WTC11 (cell line): ENCODE data around the gene EAF1.

ENCODE experiments used
- ATF1 ChIP-seq: sonication (generic); formaldehyde crosslinking; IDR thresholded peaks from 2 replicates; pipeline ENCODE4 v1.8.1; 2023; ENCODE audit warnings: mild to moderate bottlenecking, moderate library complexity, missing genetic modification reagents
- TP53 ChIP-seq: sonication (generic); formaldehyde crosslinking; IDR thresholded peaks from 2 replicates; pipeline ENCODE4 v1.8.1; 2023; ENCODE audit warnings: mild to moderate bottlenecking, missing genetic modification reagents
- ZNF671 ChIP-seq: fragments of 250-450 bp; sonication (Bioruptor Pico); IDR thresholded peaks from 2 replicates; pipeline ENCODE4 v1.8.0; 2021; ENCODE audit warnings: mild to moderate bottlenecking
- TF ChIP-seq, protein P1 (sequence below): sonication (generic); formaldehyde crosslinking; IDR thresholded peaks from 2 replicates; pipeline ENCODE4 v1.8.0; 2022; ENCODE audit warnings: mild to moderate bottlenecking, missing genetic modification reagents
- TF ChIP-seq, protein P2 (sequence below): sonication (generic); formaldehyde crosslinking; IDR thresholded peaks from 2 replicates; pipeline ENCODE4 v1.8.1; 2023; ENCODE audit warnings: mild to moderate bottlenecking, missing genetic modification reagents, moderate library complexity
- TF ChIP-seq, protein P3 (sequence below): fragments of 200-600 bp; IDR thresholded peaks from 2 replicates; pipeline ENCODE4 v1.8.0; 2022; ENCODE audit warnings: antibody characterized with exemption
- TF ChIP-seq, protein P4 (sequence below): sonication (generic); formaldehyde crosslinking; IDR thresholded peaks from 2 replicates; pipeline ENCODE4 v1.8.0; 2022; ENCODE audit warnings: mild to moderate bottlenecking, missing genetic modification reagents

DNA sequence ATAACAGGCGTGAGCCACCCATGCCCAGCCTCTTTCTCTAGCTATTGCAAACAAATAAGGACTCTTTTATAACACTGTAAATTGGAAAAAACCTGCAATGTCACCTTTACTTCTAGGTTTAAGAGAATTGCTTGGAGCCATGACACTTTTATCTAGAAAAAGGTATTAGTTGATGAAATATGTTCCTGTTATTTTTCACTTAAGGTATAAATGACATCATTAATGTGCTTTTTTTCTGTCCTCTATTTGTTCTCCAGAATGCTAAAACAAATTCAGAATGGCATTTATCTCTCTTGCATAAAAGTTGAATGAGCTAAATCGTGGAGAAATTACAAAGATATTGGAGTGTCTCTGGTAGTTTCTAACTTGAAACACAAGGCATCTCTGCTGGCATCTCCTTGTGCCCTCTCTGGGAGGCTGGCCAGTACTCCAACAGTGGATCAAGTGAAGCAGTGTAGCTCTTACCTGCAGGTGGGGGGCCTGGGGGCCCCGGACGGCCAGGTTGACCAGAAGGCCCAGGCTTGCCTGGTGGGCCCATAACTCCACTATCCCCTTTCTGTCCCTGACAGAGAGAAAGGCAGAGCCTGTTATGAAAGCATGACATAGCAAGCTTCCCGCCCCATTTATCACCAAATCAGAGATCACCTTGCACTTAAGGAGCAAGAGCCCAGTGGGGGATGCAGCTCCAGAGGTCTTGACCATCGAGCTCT, 38.6 kb downstream of the EAF1 start:
- TF ChIP-seq, protein P1, sequence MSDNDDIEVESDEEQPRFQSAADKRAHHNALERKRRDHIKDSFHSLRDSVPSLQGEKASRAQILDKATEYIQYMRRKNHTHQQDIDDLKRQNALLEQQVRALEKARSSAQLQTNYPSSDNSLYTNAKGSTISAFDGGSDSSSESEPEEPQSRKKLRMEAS (CRISPR knock-in tag): no peak
- TF ChIP-seq, protein P2, sequence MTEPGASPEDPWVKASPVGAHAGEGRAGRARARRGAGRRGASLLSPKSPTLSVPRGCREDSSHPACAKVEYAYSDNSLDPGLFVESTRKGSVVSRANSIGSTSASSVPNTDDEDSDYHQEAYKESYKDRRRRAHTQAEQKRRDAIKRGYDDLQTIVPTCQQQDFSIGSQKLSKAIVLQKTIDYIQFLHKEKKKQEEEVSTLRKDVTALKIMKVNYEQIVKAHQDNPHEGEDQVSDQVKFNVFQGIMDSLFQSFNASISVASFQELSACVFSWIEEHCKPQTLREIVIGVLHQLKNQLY (CRISPR knock-in tag): no peak
- TF ChIP-seq ATF1: no peak
- TF ChIP-seq ZNF671 (CRISPR knock-in tag): no peak
- TF ChIP-seq, protein P3, sequence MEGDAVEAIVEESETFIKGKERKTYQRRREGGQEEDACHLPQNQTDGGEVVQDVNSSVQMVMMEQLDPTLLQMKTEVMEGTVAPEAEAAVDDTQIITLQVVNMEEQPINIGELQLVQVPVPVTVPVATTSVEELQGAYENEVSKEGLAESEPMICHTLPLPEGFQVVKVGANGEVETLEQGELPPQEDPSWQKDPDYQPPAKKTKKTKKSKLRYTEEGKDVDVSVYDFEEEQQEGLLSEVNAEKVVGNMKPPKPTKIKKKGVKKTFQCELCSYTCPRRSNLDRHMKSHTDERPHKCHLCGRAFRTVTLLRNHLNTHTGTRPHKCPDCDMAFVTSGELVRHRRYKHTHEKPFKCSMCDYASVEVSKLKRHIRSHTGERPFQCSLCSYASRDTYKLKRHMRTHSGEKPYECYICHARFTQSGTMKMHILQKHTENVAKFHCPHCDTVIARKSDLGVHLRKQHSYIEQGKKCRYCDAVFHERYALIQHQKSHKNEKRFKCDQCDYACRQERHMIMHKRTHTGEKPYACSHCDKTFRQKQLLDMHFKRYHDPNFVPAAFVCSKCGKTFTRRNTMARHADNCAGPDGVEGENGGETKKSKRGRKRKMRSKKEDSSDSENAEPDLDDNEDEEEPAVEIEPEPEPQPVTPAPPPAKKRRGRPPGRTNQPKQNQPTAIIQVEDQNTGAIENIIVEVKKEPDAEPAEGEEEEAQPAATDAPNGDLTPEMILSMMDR: no peak
- TF ChIP-seq, protein P4, sequence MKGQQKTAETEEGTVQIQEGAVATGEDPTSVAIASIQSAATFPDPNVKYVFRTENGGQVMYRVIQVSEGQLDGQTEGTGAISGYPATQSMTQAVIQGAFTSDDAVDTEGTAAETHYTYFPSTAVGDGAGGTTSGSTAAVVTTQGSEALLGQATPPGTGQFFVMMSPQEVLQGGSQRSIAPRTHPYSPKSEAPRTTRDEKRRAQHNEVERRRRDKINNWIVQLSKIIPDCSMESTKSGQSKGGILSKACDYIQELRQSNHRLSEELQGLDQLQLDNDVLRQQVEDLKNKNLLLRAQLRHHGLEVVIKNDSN (CRISPR knock-in tag): no peak
- TF ChIP-seq TP53 (CRISPR knock-in tag): no peak
